HG03097 (cell line): ENCODE data around the gene CPXM2.

Experiments used
- ATAC-seq: cut with Tn5 transposase; IDR thresholded peaks from one replicate; pipeline ENCODE4 v1.9.1; 2021; ENCODE audit not compliant: unreplicated experiment, low FRiP score

The CPXM2 gene

GRCh38 chr10:123704076-123704475, 187.5 kb downstream of the CPXM2 start:
- no peak for ATAC-seq

- ATAC-seq, result no peak
Measured at GRCh38 chr10:123703195-123703790, 188.3 kb downstream of the CPXM2 start.
